Pancreas (tissue), 10 donors: ENCODE results near the gene MAST2. TPM values are rescaled to one million over a fixed set of nuclear protein-coding genes. Genes with fewer than 3 reads are reported as not detected.
A peak's percentile ranks its signal among the peaks of the same experiment; 100 is the strongest.

Experiments used
- ATAC-seq, 4 donors: fragments of 200-7000 bp; cut with Tn5 transposase; one replicate each; pipeline versions ENCODE4 v1.8.0 to v1.9.1; 2020; ENCODE audit warnings: mild to moderate bottlenecking in 4 of 4, moderate library complexity in 4 of 4
- DNase-seq, 6 donors: peaks; one replicate each; pipeline ENCODE4 v3.0.0-alpha.2; 2020
- FAIRE-seq: peaks from 2 replicates; lab custom pipeline; 2012; peaks lifted over from hg19 to GRCh38; lab: Jason Lieb, UNC
- H3K27ac ChIP-seq, 4 donors: fragments of 200-600 bp; sonication (generic); 1 replicate in 3 of 4; 2 replicates in 1 of 4; pipeline versions ENCODE4 v1.5.0 to v1.8.0; 2020
- H3K27me3 ChIP-seq, 4 donors: fragments of 200-600 bp; one replicate each; pipeline ENCODE4 v1.8.0; 2021
- H3K36me3 ChIP-seq, 3 donors: fragments of 200-600 bp; sonication (generic) in 1 of 3; one replicate each; pipeline versions ENCODE4 v1.5.0 to v1.8.0; 2020 to 2021
- H3K4me1 ChIP-seq, 3 donors: fragments of 200-600 bp; one replicate each; pipeline ENCODE4 v1.8.0; 2021
- H3K4me3 ChIP-seq, 4 donors: fragments of 200-600 bp; sonication (generic) in 2 of 4; one replicate each; pipeline versions ENCODE4 v1.5.0 to v1.8.0; 2020 to 2021
- H3K9me3 ChIP-seq, 4 donors: fragments of 200-600 bp; one replicate each; pipeline ENCODE4 v1.8.0; 2021
- WGBS, 2 donors: extraction: QIAGEN DNeasy Blood & Tissue Kit; methylation state at CpG; one replicate each; pipeline ENCODE4 v1.1.7; 2013; 5-methylcytosine and 5-hydroxymethylcytosine counted together
- intact Hi-C, 3 donors: fragments of 100-400 bp; cut with DNase I; formaldehyde crosslinking; loops; one replicate each; pipeline versions ENCODE4 v1.11.1 to v1.14.2; 2022
- polyA plus RNA-seq, 2 donors: library from polyadenylated mRNA; stranded (reverse); fragments of 200-250 nt; gene quantifications; one replicate each; pipeline ENCODE4 v1.2.3, GENCODE V29; 2013
- total RNA-seq, 6 donors: library from RNA; stranded (reverse); fragmentation: NEBNext Ultra II Directional in 4 of 6; extraction: Animal tissue kit (Norgen Biotek cat#: 25700) in 4 of 6; gene quantifications; one replicate each; pipeline versions ENCODE4 v1.2.1 to v1.2.4, GENCODE V29; 2021 to 2023
- TF ChIP-seq, protein P1 (sequence below), 4 donors: fragments of 200-600 bp; sonication (generic) in 3 of 4; IDR thresholded peaks; one replicate each; pipeline versions ENCODE4 v1.5.0 to v1.8.0; 2021; ENCODE audit warnings: antibody characterized with exemption in 4 of 4
- donor health status: healthy with polysubstance abuse.
- donor health status: DM: no; HTN: no; CAD: no; lungs with moderate emphysema.
- donor health status: DM: no; HTN: no; CAD: no.
- donor health status: control.
- donor health status: control.
- donor health status: Bipolar disorder and iron deficiency.
- donor health status: DM: yes; HTN: yes; CAD: no.
- donor health status: DM: no; HTN: no; CAD: no.
- donor health status: DM: no; HTN: no; CAD: no.
- donor health status: DM: yes; HTN: yes; CAD: no.

MAST2 gene
- total and polyA plus RNA-seq, 8 donors: 5.1 to 14.5 (median 7.7) TPM

DNA sequence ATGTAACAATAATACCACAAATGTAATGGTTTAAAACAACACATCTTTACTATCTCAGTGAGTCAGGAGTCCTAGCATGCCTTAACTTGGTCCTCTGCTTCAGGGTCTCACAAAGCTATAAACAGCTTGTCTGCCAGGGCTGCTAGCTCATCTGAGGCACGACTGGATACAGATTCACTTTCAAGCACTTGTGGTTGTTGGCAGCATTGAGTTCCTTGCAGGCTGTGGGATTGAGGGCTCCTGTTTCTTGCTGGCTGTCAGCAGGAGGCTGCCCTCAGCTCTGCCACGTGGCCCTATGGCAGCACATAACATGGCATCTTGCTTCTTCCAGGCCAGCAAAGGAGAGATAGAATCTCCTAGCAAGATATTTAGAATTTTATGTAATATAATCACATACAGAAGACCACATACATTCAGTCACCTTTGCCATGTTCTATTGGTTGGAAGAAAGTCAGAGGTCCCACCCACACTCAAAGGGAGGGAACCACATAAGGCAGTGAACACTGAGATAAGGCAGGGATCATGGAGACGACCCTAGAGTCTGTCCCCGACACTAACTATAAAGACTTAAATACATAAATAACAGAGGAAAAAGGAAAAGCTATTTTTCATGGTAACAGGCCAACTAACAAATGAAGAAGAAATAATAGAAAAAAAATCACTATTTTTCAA lies 34.0 kb upstream of the MAST2 start:
- Histone ChIP-seq H3K4me1 (no peaks in the 10 kb centered on the region), H3K36me3 (no peaks in the 10 kb centered on the region), H3K27ac (no peak overlapping the region), H3K9me3 (no peaks in the 10 kb centered on the region), H3K4me3 (no peak overlapping the region), H3K27me3 (no peaks in the 10 kb centered on the region)
- FAIRE-seq (no peak), DNase-seq (no peak), ATAC-seq (no peak)
- WGBS, 2 donors: 62 to 73% methylated on average over 4 of the region's 4 CpGs
- intact Hi-C loops: no loop called here
- TF ChIP-seq, protein P1, sequence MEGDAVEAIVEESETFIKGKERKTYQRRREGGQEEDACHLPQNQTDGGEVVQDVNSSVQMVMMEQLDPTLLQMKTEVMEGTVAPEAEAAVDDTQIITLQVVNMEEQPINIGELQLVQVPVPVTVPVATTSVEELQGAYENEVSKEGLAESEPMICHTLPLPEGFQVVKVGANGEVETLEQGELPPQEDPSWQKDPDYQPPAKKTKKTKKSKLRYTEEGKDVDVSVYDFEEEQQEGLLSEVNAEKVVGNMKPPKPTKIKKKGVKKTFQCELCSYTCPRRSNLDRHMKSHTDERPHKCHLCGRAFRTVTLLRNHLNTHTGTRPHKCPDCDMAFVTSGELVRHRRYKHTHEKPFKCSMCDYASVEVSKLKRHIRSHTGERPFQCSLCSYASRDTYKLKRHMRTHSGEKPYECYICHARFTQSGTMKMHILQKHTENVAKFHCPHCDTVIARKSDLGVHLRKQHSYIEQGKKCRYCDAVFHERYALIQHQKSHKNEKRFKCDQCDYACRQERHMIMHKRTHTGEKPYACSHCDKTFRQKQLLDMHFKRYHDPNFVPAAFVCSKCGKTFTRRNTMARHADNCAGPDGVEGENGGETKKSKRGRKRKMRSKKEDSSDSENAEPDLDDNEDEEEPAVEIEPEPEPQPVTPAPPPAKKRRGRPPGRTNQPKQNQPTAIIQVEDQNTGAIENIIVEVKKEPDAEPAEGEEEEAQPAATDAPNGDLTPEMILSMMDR (IDR thresholded peaks at IDR 0.05): no peak

DNA sequence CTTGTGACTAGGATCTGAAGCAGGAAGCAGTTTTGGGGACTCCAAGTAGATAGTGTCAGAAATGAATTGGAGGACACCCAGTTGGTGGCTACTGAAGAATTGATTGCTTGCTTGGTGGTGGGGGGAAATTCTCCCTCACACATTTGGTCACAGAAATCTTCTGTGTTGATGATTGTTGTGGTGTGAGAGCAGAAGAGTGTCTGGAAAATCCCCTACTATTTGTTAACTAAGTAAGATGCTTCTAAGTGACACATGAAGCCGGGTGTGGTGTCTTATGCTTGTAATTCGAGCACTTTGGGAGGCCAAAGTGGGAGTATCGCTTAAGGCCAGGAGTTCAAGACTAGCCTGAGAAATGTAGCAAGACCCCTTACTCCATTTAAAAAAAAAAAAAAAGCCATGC lies 30.4 kb upstream of the MAST2 start:
- no peak overlapping the region for H3K27ac ChIP-seq
- WGBS, 2 donors: 71 to 83% methylated on average over 3 of the region's 3 CpGs
- no peak for FAIRE-seq
- no peak for ATAC-seq
- TF ChIP-seq, protein P1 (IDR thresholded peaks at IDR 0.05): no peak
- no peak for DNase-seq
- H3K4me3 ChIP-seq: no peak overlapping the region
- no peaks in the 10 kb centered on the region for H3K36me3 ChIP-seq
- H3K4me1 ChIP-seq: no peaks in the 10 kb centered on the region
- no peaks in the 10 kb centered on the region for H3K27me3 ChIP-seq
- no peaks in the 10 kb centered on the region for H3K9me3 ChIP-seq
- intact Hi-C loops: no loop called here

DNA sequence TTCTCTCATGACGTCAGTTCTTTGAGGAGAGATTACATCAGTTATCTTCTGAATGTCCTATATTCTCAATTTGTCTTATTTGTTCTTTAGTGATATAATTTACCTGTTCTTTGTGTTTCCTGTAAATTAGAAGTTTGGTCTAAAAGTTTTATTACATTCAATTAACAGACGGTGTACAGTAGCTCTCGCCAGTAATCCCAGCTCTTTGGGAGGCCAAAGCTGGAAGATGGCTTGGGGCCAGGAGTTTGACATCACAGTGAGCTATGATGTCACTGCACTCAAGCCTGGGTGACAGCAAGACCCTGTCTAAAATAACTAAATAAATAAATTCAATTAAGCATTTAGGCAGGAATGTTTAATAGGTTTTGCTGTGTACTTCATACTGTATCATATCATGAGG lies 27.6 kb upstream of the MAST2 start:
- Histone ChIP-seq H3K9me3 (no peaks in the 10 kb centered on the region), H3K36me3 (no peaks in the 10 kb centered on the region), H3K4me3 (no peak overlapping the region), H3K4me1 (no peaks in the 10 kb centered on the region), H3K27ac (no peak overlapping the region), H3K27me3 (no peaks in the 10 kb centered on the region)
- 82 to 86% methylated on average over 3 of the region's 3 CpGs for WGBS, 2 donors
- DNase-seq: no peak
- TF ChIP-seq, protein P1 (IDR thresholded peaks at IDR 0.05): no peak
- intact Hi-C loops: no loop called here
- FAIRE-seq: no peak
- no peak for ATAC-seq

DNA sequence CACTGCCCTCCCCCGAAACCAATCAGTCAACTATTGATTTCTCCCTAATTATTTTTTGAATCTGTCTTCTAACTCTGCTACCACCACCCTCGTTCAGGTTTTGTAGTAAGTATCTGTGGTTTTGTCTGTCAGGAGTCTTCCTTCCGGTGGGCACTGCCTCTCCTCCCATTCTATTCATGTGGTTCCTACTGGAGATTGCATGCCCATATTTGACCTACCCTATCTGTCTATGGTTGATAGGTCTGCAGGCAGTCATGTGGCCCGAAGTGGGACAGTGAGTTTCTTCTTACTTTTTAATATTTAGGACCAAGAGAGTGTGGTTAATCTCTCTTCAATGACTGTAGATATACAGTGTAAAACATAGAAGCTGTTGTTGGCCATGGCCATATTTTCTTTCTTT lies 17.8 kb upstream of the MAST2 start:
- no peak for FAIRE-seq
- no peak for ATAC-seq

DNA sequence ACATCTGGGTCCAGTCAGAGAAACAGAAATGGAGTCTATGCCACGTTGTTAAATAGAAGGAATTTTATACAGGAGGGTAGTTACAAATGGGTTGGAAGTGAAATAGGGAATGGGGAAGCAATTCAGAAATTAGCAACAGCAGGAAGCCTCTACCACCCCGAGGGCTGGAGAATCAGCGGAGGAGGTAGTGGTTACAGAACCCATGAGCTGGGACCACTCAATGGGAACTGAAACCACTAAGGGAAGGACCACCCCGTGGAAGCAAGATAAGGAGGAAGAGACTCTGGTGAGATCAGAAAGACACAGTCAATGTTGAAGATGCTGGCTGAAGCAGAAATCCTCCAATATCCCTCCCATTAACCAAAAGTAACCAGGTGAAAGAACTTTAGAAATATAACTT lies 15.5 kb upstream of the MAST2 start:
- no peak overlapping the region for H3K27ac ChIP-seq
- DNase-seq: peak in 1 of 6 donors; percentile 21
- H3K27me3 ChIP-seq: no peaks in the 10 kb centered on the region
- TF ChIP-seq, protein P1 (IDR thresholded peaks at IDR 0.05): no peak
- FAIRE-seq: no peak
- 80 to 84% methylated on average over 4 of the region's 4 CpGs for WGBS, 2 donors
- intact Hi-C loops: no loop called here
- H3K4me1 ChIP-seq: no peaks in the 10 kb centered on the region
- no peak overlapping the region for H3K4me3 ChIP-seq
- peak in 1 of 4 donors; percentile 69 for ATAC-seq
- H3K9me3 ChIP-seq: no peaks in the 10 kb centered on the region
- H3K36me3 ChIP-seq: no peaks in the 10 kb centered on the region

More for the DNA sequence above, 17.8 kb upstream of the MAST2 start:
- WGBS, 2 donors: 61 to 78% methylated on average over 4 of the region's 4 CpGs
- H3K27me3 ChIP-seq: no peaks in the 10 kb centered on the region
- no peaks in the 10 kb centered on the region for H3K4me1 ChIP-seq
- H3K9me3 ChIP-seq: no peaks in the 10 kb centered on the region
- intact Hi-C loops: no loop called here
- H3K36me3 ChIP-seq: no peaks in the 10 kb centered on the region
- TF ChIP-seq, protein P1 (IDR thresholded peaks at IDR 0.05): no peak
- H3K27ac ChIP-seq: no peak overlapping the region
- DNase-seq: no peak
- no peak overlapping the region for H3K4me3 ChIP-seq
